ENCODE data around the gene LRFN2.

LRFN2 gene

DNA sequence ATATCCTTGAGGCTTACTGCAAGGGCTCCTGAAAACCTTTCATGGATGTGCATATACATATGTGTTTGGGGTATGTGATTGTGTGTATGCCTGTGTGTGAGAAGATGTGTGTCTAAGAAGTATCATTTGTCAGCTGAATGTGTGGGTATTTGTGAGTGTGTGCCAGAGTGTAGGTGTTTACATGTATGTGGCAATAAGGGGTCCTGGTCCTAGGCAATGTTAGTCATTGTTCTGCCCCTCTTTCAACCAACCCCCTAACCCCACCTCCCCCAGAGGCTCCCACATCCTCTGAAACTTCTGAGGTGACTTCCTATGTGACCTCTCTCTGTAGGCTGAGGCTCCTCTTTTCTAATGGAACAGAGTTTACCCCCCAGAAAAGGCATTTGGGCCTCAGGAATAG is 186.4 kb downstream of the LRFN2 start:
- DNase-seq (ENCODE audit: low read depth, low spot score) = no peak

DNA sequence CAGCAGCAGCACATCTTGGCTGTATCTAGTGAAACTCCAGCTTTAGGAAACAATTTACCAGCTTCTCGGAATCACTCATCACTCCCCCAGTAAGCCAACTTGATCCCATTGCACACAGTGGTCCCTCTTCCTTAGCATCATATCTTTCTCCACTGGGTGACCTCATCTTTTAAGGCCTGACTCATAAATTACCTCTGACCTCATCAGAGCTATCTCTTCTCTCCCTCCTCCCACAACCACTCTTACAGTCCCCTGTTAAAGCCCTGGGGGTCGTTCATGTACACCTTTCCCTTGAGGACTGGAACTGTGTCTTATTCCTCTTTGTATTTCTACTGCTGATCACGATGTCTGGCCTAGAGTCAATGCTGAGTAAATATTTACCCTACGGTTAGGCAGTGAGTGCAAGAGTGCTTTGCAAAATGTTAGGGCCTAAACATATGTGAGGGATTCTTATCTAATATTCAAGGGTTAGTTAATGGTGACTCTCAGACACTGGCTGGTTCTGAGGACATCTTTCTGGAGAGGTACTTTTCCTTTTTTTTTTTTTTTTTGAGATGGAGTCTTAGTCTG is 187.2 kb downstream of the LRFN2 start:
- no peak for DNase-seq (ENCODE audit: low read depth, low spot score)

DNA sequence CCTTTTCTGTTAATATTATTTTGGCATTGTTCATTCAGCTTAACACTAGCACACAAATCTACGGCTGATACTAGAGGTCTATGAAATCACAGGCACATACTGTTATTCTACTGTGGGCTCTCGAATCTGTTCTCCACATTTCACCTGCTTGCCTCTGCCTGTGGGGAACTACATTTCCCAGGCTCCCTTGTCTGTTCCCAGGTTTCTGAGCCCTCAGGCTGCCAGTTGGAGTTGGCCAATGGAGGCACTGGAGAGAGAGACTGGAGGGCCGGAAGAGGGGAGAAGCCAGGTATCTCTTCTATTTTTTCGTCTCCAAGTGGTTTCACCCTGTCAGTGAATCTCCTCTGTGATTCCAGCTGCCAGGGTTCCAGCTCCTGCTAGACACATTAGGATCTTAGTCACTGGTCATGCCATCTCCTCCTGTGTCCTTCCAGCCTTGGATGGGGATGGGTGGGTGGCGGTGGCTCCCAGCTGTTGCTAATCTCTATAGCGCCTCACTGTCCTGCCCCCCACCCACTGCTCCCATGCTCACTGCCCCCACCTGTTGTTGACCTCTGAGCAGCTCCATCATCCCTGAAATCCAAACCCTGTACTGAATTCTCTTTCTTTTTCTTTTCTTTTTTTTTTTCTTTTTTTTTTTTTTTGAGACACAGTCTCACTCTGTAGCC is 188.2 kb downstream of the LRFN2 start:
- DNase-seq (ENCODE audit: low read depth, low spot score) = no peak

DNA sequence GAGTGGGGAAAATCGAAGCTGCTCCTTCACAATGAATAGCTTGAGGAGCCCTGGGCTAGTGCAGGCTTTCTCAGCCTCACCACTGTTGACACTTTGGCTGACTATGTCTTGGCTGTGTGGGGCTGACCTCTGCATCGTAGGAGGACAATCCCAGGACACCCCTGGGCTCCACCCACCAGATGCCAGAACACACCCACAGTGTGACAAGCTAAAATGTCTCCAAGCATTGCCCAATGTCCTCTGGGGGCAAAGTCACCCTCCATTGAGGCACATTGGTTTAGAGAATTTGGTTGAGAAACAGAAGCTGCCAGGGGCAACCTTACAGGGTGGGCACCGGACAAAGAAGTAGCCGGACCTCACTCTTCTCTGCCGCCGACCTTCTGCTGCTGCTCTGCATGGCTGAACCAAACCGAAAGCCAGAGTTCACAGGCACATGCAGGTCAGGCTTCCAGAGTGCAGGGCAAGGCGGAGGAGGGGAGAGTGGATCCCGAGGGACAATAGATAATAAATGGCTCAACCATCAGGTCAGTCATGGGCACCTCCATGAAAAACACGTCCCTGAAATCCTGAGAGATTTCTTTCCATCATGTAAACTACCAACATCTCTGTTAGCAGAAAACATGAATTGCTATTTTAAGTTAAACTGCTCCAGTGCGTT is 189.0 kb downstream of the LRFN2 start:
- no peak for DNase-seq (ENCODE audit: low read depth, low spot score)

DNA sequence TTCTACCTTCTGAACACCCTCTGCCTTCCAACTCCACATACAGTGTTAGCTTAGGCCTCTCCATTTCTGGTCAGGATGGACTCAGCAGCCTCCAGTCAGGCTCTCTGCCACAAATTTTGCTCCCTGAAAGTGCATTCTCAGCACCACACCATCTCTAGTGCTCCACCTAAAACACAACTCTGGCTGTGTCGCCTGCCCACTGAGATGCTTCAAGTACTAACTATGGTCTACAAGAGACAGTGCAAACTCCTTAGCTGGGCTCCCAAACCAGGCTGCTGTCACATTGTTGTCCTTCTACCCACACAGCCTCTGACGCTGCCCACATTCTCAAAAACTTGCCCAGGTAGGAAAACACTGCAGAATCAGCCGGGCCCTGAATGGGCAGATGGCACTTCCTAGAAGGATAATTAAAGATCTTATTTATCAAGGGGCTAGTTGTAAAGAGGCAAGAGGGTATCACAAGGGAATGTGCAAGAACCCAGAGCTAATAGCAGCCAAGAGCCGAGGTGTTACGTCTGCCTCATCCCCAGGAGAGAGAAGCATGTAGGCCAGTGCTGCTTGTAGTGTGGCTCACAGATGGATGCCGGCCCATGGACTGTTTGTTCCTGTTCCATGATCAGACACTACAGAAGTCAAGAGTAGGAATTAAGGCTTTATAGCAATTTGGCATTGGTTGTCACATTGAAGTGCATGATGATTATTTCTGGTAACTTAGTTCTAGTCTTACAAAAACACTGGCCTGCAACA is 189.7 kb downstream of the LRFN2 start:
- DNase-seq (ENCODE audit: low read depth, low spot score) = no peak

DNA sequence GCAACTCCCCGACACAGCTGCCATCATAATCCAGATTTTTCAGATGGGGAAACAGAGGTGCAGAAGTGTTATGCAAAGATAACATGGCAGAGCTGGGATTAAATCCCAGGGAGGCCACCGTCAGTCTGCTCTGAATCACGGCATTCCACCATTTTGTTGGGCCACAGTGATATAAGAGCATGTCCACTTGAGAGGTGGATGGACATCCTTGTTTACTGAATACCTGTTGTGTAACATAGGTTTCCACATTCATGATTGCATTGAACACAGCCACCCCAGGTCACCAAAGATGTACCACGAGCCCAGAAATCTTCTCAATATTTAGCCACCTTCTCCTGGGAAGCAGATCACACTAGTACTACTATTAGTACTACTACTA is 191.5 kb downstream of the LRFN2 start:
- no peak for DNase-seq (ENCODE audit: low read depth, low spot score)

DNA sequence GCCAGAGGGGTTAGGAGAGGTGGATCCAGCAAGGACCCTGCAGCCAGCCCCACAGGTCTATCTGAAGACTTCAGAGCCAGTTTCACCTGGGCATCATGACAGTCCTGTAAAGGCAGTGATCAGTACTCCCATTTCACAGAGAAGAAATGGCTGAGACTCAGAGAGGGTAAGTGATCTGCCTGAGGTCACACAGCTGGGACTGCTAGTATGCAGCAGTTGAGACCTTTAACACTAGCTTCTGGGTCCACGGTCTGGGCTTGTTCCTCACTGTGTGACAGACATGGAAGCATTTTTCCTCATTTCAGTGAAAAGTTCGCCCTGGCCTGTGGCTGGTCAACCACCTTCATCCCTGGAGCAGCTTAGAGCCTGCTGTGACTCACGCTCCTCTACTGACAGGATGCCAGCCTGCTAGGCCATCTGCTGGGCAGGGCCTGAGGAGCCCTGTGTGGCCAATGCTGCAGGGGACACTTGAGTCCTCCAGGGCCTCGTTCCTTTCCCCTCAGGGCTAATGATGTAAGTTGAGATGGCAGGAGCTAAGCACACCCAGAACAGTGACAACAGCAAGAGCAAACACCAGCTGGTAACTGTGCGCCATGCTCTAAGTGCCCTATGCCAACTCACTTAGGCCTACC is 192.0 kb downstream of the LRFN2 start:
- no peak for DNase-seq (ENCODE audit: low read depth, low spot score)

DNA sequence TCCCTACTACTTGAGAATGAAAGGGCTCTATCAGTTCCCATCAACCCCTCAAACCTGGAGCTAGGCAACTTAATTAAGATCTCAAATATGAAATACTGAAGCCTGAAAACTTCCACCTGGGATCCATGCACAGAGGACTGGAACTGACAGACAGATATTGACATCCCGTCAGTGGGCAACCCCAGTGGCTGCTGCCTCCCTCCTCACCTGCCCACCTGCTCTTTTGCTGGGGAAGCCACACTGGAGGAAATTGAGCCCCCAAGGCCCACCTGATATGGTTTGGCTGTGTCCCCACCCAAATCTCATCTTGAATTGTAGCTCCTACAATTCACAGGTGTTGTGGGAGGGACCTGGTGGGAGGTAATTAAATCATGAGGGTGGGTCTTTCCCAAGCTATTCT is 192.8 kb downstream of the LRFN2 start:
- DNase-seq (ENCODE audit: low read depth, low spot score) = no peak

DNA sequence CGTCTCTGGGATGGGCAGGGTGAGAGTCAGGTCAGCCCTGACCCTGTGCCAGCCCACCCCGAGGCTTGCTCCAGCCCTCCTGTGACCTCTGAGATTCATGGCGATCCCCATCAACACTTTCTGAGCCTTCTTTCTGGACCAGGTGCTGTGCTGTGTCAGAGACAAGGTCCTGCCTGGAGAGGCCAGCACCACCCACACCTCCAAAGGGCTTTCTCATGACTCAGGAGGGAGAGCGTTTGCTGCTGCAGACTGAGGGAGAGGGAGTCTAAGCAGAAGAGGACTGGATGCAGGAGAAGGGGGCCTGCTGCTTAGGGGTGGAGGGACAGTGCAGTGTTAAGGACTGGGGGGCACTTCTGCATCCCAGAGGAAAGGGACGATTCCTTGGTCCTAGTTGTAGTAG is 193.5 kb downstream of the LRFN2 start:
- no peak for DNase-seq (ENCODE audit: low read depth, low spot score)

DNA sequence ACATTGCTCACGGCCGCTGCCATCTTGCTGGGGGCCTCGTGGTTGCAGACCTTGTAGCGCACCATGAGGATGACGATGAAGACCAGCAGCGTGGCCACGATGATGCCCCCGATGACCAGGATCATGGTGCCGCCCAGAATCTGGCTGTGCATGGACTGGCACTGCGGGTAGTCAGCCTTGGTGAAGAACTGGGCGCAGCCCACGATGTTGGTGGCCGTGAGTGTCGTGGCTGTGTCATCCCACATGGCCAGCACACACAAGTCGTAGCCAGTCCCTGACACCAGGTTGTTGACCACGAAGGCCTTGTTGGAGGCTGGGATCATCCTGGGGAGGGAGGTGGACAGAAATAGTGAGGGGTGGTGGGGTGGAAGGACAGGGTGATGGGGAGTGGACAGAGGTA is 194.6 kb downstream of the LRFN2 start:
- DNase-seq (ENCODE audit: low read depth, low spot score) = no peak

DNA sequence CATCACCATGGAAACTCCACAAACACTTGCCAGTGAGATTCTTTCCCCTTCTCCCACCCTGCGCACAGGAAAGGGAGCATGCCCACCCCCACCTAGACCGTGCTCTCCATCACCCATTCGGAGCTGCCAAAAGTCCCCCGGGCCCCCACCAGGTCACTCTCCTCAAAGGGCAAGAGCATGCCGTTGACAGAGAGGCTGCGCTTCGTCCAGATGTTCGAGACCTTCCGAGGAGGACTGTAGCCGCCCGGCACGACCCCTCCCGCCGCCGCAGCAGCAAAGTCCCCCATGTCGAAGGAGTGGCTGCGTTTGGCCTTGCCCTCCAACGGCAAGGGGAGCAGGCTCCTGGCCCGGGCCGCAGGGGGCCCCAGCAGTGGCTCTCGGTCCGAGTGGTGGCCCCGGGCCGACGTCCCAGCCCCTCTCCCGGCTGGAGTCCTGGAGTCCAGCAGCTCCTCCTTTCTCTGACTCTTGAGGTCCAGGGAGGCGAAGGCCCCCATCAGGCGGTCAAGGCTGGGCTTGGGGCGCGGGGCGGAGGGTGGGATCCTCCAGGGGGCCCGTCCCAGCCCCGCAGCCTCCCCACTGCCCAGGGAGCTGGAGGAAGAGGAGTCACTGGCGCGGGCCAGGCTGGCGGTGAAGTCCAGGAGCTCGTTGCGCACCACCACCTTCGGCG is 195.2 kb downstream of the LRFN2 start:
- no peak for DNase-seq (ENCODE audit: low read depth, low spot score)

DNA sequence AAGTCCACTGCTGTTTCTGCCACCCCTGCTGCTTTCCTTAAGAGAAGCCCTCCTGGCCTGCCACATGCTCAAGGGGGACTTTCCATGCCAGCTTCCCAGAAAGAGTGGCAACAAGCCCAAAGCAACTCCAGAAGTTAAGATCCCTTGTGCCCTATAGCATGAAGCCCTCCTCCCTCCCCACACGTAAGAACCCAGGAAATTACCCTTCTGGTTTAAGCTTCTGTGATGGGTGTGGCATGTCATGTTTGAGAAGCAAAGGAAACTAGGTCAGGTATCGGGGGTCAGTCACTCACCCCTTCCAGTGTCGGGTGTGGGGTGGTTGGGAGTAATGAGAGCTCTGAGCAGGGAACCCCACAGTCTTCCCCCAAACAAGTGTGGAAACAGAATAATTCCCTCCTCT is 196.1 kb downstream of the LRFN2 start:
- DNase-seq (ENCODE audit: low read depth, low spot score) = no peak

DNA sequence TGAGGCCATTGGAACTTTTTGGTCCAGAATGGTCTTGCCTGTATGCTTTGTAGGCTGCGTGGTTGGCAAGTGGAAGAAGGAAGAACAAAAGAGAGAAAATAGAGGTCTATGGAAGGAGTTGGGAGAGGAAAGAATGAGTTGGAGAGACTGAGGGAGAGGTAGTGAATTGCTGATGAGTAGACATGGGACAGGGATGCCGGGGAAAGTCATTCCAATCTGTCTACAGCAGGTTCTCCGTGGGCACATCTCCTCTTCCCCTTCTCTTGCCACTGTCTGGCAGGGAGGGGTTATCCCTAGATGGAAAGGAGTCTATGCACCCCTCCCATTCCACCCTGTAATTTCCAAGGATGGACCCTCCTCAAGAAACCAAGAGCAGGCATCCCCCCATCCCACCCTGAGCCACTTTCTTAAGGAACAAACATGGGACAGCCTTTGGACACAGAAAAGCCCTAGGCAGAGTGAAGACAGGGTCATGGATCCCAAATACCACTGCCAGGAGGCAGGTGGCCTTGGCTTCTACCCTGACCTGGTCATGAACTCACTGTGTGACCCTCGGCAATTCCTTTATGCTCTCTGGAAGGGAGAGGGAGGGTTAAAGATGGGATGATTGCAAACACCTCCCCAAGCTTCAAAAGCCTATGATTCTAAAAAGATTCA is 196.9 kb downstream of the LRFN2 start:
- no peak for DNase-seq (ENCODE audit: low read depth, low spot score)

DNA sequence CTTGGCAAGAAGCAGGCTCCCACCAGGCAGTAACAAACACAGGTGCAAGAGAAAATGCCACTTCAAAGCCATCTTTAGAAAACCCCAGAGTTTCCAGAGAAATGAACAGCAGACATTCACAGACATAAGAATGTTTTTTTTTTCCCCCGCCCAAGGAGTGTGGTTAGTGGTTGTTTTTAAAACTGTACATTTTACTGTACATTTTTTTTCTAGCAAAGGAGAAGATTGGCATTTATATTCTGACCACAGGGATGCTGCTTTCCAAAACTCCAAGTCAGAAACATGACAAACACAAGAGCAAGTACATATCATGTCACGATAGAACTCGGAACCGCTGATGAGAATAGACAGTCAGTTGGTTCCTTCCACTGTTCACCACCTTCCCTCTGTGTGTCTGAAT is 197.9 kb downstream of the LRFN2 start:
- no peak for DNase-seq (ENCODE audit: low read depth, low spot score)

DNA sequence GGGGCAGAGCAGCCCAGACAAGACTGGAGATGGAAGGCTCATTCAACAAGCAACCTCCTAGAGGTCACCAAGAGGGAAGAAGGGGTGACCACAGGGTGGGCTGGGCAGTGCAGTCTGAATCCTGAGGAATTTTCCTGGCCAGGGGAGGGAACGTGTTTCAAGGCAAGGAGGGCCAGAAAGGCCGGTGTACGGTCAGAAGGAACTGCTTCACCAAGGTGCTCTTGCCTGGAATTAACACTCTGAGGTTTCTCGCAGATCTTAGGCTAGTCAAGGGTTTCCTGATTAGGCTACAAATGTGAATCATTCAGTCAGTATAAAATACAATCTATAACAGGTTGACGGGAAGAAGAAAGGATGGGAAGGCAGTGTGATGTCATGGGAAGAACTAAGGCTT is 199.3 kb downstream of the LRFN2 start:
- no peak for DNase-seq (ENCODE audit: low read depth, low spot score)

DNA sequence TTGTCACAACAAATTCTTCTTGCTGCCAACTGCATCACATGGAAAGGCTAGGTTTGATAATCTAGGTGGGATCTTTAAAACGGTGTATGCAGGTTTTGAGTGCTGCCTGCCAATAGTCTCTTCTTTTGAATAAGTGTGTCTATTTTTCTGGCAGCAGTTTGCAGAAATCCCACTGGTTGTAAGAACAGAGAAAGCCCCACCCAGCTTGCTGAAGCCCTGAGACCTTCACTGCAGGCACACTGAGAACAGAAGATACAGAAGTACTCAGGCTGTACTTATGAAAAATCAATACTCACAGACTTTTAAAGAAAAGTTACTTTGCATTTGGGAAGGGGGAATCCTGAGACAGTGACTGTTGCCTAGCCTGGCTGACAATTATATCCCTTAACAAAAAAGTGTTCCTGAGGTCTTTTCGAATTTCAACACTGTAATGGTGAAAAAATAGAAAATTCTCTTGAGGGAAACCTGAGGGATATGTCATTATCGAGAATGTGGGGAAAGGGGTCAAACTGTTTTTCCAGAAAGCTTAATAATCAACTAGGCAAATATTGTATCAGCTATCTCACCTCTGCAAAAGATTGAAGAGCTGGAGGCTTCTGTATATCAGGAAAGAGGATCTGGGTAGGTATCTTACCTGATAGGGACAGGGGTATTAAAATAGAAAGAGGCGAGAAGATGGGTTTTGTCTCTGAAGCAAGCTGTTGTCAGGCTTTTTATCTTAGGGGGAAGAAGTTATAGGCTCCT is 199.9 kb downstream of the LRFN2 start:
- DNase-seq (ENCODE audit: low read depth, low spot score) = no peak

DNA sequence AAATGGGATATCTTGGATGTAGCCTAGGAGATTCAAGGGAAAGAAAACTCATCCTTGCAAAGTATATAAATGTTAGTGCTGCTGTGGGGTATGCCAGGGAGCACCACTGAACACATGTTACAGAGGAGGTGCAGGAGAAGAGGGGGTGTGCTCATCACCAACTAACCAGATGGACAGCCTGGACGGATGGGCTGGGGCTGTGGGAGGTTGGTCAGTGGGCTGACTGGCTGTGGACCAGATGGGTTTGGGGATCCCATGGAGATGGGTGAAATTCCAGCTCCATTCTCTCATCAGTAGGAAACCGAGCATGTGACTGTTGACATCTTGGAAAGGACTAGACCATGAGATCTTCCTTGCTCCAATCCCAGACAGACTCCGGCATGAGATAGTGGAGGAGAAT is 201.0 kb downstream of the LRFN2 start:
- DNase-seq (ENCODE audit: low read depth, low spot score) = no peak

DNA sequence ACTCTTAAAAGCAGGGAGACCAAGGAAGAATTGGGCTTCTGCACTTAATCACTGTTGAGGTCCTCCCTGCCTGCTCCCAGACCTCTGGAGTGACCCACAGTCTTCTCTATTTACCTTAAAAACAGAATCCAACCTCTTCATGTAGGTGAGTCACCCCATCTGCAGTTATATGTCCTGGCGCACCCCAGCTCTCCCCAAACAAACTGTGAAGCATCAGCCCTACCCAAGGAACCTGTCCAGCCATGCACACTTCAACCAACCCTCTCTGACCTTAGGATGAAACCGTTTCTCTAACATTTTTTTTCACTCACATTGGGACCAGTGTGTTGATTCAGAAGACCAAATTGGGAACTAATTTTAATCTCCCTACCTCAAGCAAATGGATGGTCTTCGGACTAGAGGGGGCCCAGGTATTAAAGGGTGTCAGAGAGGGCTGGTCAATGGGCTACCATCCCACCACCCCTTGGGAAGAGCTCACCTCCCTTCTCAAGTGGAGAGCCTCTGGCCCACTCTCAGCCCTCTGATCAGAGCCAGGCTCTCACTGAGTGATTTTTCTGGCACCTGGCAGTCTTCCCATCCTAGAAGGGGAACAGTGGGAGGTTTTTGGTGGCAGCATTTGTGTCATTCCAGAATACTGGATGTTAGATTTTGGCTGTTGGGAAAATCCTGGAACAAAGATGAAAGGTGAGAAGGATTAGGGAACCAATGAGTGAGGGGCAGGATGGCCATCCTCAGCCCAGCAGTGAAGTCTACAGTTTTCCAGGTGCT is 203.6 kb downstream of the LRFN2 start:
- no peak for DNase-seq (ENCODE audit: low read depth, low spot score)

DNA sequence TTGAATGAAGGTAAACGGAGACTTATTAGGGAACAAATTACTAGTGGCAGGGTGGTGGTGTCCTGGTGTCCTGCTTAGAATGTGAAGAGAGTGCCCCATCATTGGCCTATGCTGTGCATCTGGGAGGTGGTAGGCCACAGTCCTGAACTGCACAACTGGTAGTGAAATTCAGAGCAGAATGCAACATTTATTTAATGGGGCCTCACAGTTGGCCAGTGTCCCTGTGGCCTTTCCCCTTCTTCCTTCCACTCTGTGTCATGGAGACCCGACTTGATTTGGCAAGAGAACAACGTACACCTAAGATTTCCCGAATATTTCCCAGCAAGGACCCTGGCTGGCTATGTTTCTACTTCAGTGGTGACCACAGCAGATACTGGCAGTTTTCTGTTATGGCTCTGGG is 206.9 kb downstream of the LRFN2 start:
- no peak for DNase-seq (ENCODE audit: low read depth, low spot score)

DNA sequence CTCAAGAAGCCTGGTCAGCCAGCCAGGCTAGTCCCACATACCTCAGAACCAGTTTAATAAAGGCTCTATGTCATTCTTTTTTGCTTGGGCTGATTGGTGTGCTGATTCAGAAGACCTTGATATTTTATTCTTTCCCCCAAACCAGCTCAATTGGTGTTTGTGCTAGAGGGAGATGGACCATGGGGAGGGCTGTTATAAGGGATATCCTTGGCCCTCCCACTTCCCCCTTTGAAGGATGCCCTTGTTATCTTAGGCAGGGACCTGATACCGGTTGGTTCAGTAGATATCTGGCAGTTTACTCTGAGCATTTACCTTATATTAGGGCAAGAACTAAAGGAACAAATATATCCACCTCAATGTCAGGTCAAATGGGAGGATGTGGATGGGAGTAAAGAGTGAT is 207.4 kb downstream of the LRFN2 start:
- DNase-seq (ENCODE audit: low read depth, low spot score) = no peak
